ENCODE data around the gene GPX5.
"Not testable (repeated sequence)": the region's sequence is repeated elsewhere in the genome, so short reads cannot be mapped to it uniquely, and the experiment has no call there.

The GPX5 gene

DNA sequence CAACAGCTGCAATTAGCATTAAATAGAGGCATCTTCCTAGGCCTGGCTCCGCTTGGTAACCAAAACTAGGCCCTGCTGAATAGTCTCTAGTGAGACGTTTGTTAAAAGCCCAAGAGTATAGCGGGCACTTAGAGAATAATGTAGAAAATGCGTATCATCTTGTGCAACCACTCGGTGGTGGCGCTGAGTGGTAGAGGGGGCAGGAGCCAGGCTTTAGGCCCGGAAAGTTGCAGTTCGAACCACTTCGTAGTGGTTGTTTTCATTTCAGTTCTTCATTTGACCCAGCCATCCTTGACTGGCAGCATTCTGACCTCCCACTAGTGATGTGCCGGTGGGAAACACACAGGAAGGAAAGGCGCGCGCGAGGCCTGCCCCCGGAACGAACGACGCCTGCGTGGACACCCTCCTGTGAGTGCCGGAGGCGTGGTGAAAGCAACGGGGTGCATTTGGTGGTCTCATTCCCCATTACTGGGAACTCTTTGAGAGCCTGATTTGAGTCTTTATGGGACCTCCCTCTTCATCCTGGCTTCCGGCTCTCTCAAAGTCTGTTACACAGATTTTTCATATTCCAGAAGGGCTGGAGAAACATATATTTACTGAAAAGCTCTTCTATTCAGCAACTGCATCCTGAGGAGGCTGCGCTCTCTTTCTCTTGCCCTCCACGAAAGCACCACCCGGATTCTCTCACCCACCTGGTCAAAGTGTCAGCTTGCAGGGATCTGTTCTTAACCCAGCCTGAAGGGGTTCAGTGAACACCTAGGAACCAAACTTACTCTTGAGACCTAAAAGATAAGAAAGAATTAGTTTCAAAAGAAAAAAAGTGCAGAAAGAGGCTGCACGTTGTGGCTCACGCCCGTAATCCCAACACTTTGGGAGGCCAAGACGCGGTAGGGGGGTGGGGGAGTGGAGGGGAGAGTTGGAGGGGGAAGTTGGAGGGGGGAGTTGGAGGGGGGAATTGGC is 18.2 kb downstream of the GPX5 start:
- TF ChIP-seq, protein P1, sequence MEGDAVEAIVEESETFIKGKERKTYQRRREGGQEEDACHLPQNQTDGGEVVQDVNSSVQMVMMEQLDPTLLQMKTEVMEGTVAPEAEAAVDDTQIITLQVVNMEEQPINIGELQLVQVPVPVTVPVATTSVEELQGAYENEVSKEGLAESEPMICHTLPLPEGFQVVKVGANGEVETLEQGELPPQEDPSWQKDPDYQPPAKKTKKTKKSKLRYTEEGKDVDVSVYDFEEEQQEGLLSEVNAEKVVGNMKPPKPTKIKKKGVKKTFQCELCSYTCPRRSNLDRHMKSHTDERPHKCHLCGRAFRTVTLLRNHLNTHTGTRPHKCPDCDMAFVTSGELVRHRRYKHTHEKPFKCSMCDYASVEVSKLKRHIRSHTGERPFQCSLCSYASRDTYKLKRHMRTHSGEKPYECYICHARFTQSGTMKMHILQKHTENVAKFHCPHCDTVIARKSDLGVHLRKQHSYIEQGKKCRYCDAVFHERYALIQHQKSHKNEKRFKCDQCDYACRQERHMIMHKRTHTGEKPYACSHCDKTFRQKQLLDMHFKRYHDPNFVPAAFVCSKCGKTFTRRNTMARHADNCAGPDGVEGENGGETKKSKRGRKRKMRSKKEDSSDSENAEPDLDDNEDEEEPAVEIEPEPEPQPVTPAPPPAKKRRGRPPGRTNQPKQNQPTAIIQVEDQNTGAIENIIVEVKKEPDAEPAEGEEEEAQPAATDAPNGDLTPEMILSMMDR (IDR thresholded peaks at IDR 0.05; ENCODE audit: control extremely low read depth, extremely low read depth, low read depth, missing control alignments) = no peak
- peak; percentile 57 for DNase-seq (ENCODE audit: extremely low spot score)
- ChIA-PET CTCF (interaction anchor here (1.3 to 1.6 kb wide), 2 partner anchors 9 to 69 kb away, joined by 3 read pairs; no protein-coding TSS in a partner anchor), POLR2A (no interaction called here)

DNA sequence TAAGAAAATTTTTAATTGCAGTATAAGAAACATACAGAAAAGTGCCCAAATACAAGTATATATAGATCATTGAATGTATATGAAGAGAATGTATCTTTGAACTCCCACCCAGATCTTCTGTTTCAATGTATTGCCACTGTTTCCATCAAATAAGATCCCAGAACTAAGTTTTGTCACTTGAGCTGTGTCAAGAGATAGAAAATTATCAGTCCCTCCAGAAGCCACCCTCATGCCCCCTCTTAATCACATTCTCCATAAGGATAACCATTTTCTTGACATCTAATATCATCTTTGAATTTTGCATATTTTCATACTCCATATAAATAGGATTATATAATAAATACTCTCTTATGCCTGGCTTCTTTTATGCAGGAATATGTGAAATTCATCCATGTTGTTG is 20.3 kb downstream of the GPX5 start:
- DNase-seq (ENCODE audit: extremely low spot score) = no peak
- ChIA-PET POLR2A (no interaction called here), CTCF (interaction anchor here (1.5 kb wide), 1 partner anchor 15 kb away, joined by 3 read pairs; no protein-coding TSS in a partner anchor)
- TF ChIP-seq, protein P1 (IDR thresholded peaks at IDR 0.05; ENCODE audit: control extremely low read depth, extremely low read depth, low read depth, missing control alignments) = no peak

DNA sequence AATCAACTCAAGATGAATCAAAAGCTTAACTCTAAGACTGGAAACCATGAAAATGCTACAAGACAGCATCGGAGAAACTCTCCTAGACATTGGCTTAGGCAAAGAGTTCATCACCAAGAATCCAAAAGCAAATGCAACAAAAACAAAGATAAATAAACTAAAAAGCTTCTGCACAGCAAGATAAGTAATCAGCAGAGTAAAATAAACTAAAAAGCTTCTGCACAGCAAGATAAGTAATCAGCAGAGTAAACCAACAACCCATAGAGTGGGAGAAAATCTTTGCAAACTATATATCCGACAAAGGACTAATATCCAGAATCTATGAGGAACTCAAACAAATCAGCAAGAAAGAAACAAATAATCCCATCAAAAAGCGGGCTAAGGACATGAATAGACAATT is 21.3 kb downstream of the GPX5 start:
- POLR2A ChIA-PET = not testable (repeated sequence)
- CTCF ChIA-PET = interaction anchor here (1.5 kb wide), 1 partner anchor 13 kb away, joined by 3 read pairs; no protein-coding TSS in a partner anchor

DNA sequence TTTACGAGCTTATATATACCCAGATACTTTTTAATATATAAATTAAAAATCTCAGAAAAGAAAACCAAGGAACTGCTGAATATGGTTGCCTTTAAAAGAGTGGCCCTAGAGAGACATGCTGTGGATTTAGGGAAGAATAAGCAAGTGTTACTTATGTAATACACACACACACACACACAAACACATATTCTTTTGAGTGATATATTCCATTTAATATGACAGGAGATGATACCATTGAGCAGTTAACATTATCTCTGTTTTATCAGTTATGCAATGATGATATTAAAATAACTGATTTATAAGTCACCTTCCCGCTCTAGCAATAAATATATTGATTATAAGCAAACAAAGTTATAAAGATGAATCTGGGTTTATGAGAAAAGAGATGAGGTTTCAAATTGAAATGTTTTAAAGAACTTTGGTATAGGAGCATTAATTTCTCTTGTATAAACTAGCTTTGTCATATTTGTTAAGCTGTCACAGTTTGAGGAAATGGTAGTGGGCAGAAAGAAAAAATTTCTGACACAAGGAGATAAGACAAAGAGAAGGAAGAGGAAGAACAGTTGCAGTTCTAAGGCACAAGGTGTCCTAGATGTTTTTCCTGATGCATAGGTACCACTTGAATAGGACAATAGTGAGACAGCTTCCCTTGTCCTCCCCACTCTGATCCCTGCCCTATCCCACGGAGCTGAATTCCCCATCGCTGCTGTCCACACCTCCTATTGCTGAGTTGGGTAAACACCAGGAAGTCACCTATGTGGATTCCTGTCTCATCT is 26.4 kb downstream of the GPX5 start:
- CTCF ChIA-PET = interaction anchor here (1.3 to 1.9 kb wide), 4 partner anchors 9 to 34 kb away, joined by 3 to 4 read pairs (median 4); no protein-coding TSS in a partner anchor
- TF ChIP-seq, protein P1 (IDR thresholded peaks at IDR 0.05; ENCODE audit: control extremely low read depth, extremely low read depth, low read depth, missing control alignments) = no peak
- no peak for DNase-seq (ENCODE audit: extremely low spot score)
- POLR2A ChIA-PET = no interaction called here

More for the DNA sequence above, 21.3 kb downstream of the GPX5 start:
- DNase-seq (ENCODE audit: extremely low spot score) = not testable (repeated sequence)

DNA sequence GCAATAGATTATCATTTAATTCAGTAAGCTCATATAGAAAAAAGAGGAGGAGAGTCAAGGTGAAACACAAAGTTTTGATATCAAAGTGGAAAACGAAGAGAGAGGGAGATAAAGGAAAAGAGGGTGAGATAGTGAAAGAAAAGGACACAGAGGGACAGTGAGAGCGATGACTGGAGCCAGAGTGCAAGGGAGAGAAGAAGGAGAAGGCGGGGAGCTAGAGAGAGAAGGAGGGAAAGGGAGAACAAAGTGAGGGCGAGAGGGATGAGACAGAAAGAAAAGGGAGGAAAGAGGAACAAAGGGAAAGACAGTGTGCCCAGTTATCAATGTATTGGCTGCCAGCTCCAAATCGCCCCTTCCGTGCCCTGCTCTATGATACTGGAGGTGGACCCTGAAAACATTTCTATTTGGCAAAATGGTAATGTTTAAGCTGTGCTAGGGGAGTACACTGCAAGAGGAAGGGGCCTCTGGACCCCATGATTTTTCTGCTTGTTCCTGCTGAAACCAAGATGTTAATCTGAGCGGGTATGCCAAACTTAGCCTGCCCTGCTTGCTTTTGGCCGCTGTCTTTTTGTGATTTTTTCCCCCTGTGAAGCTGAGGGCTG is 27.8 kb downstream of the GPX5 start:
- POLR2A ChIA-PET = no interaction called here
- CTCF ChIA-PET = interaction anchor here (1.3 to 1.9 kb wide), 4 partner anchors 11 to 33 kb away, joined by 3 to 4 read pairs (median 4); no protein-coding TSS in a partner anchor
- no peak for DNase-seq (ENCODE audit: extremely low spot score)

DNA sequence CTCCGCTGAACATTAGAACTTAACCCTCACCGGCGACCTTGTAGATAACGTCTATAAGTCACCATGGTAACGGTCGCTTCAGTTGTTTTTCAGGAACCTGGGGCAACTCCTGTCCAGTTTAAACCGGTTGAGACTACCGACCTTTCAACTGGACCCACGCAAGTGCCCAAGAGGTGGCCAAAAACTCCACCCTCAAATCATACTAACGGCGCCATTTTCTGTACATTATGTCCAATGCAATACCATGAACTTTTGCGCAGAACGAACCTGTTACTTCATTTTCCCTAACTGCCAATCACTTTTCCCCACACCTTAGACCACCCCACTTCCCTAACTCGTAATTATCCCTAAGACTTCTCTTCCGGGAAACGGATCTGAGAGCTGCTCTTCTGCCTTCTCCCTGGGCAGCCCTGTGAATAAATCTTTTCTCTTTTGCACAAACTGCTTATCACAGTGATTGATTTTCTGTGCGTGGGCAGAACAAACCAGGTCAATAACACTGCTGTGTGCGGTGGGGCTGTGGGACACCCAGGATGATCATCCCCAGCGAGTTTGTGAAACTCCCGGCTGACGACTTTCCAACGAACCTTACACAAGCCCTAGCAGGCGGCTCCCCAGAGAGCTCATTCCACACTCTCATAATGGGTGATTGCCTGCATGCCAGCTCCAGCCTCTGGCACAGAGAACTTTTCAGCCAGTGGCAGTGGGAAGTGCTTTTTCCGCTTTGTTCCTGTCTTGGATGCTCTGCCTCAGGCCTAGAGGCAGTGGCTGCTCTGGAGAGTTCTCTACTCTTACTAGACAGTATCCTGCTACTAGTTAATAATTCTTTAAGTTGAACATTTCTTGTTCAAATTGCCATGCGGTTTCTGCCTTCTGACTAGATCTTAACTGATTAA is 28.6 kb downstream of the GPX5 start:
- ChIA-PET CTCF (interaction anchor here (1.3 kb wide), 1 partner anchor 12 kb away, joined by 3 read pairs; no protein-coding TSS in a partner anchor), POLR2A (no interaction called here)
- DNase-seq (ENCODE audit: extremely low spot score) = no peak
- TF ChIP-seq, protein P1 (IDR thresholded peaks at IDR 0.05; ENCODE audit: control extremely low read depth, extremely low read depth, low read depth, missing control alignments) = no peak

More for the DNA sequence above, 27.8 kb downstream of the GPX5 start:
- TF ChIP-seq, protein P1 (IDR thresholded peaks at IDR 0.05; ENCODE audit: control extremely low read depth, extremely low read depth, low read depth, missing control alignments) = no peak
